Measurements from ENCODE around the gene MALAT1. TPM values are rescaled to one million over a fixed set of nuclear protein-coding genes. Genes with fewer than 3 reads are reported as not detected.
A peak's percentile ranks its signal among the peaks of the same experiment; 100 is the strongest.

The MALAT1 gene
- total RNA-seq, 1 experiment from 2014 or later, result 6,000 TPM

DNA sequence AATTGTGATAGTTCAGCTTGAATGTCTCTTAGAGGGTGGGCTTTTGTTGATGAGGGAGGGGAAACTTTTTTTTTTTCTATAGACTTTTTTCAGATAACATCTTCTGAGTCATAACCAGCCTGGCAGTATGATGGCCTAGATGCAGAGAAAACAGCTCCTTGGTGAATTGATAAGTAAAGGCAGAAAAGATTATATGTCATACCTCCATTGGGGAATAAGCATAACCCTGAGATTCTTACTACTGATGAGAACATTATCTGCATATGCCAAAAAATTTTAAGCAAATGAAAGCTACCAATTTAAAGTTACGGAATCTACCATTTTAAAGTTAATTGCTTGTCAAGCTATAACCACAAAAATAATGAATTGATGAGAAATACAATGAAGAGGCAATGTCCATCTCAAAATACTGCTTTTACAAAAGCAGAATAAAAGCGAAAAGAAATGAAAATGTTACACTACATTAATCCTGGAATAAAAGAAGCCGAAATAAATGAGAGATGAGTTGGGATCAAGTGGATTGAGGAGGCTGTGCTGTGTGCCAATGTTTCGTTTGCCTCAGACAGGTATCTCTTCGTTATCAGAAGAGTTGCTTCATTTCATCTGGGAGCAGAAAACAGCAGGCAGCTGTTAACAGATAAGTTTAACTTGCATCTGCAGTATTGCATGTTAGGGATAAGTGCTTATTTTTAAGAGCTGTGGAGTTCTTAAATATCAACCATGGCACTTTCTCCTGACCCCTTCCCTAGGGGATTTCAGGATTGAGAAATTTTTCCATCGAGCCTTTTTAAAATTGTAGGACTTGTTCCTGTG lies 3.9 kb downstream of the MALAT1 start:
- ATAC-seq (no peak), DNase-seq (ENCODE audit: low read depth, low spot score) (no peak)
- intact Hi-C loops (cut with micrococcal nuclease), result no loop called here
- POLR2A ChIA-PET, result interaction anchor here (0.6 to 26.7 kb wide), 7 partner anchors 8 to 483 kb away, joined by 3 to 1499 read pairs (median 8); partner anchors contain the start of genes NEAT1 and PCNX3
- H4K20me1 ChIP-seq (ENCODE audit: insufficient read depth), result peaks cover 70% of the 10 kb centered on the region
- no peaks in the 10 kb centered on the region for H3K9me3 ChIP-seq (ENCODE audit: control insufficient read depth in 1 of 2, insufficient read depth in 1 of 2, low read depth in 1 of 2, low read length in 2 of 2)
- H2AFZ ChIP-seq (ENCODE audit: low read depth, low read length, poor library complexity, severe bottlenecking), result no peak overlapping the region
- TF ChIP-seq POLR2AphosphoS5 (IDR thresholded peaks at IDR 0.05; ENCODE audit: low read depth, low read length) (peak; percentile 87), POLR2A (IDR thresholded peaks at IDR 0.05; ENCODE audit: borderline replicate concordance, extremely low read depth, insufficient read depth, insufficient read length) (peak; percentile 18)
- TF ChIP-seq, protein P1, sequence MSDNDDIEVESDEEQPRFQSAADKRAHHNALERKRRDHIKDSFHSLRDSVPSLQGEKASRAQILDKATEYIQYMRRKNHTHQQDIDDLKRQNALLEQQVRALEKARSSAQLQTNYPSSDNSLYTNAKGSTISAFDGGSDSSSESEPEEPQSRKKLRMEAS (IDR thresholded peaks at IDR 0.05), result no peak
- peak overlapping the region; percentile 57 to 79; a peak in 3 of 4 replicates for H3K4me3 ChIP-seq (replicated peaks in 1 of 2; ENCODE audit: low read depth in 1 of 2, low read length in 2 of 2)
- no peaks in the 10 kb centered on the region for H3K27me3 ChIP-seq (ENCODE audit: insufficient read depth, low read length)
- CTCF ChIA-PET, result interaction anchor here (0.9 to 1.3 kb wide), 3 partner anchors 10 to 228 kb away, joined by 3 read pairs; no protein-coding TSS in a partner anchor
- peak overlapping the region; percentile 93 for H3K9ac ChIP-seq (ENCODE audit: low read length)
- no TSS peak for BruUV-seq (replicated peaks)
- H3K79me2 ChIP-seq (ENCODE audit: insufficient read depth, low read length), result peaks cover 89% of the 10 kb centered on the region
- H3K36me3 ChIP-seq (ENCODE audit: control insufficient read depth in 1 of 2, insufficient read depth in 2 of 2, low read length in 2 of 2), result peaks cover 50 to 64% of the 10 kb centered on the region in 2 experiments
- RAD21 ChIA-PET (ENCODE audit: low non-redundant PET in 1 of 2, low total read pairs in 2 of 2, uncharacterized antibody in 2 of 2, unreplicated experiment in 2 of 2), result no interaction called here
- peak overlapping the region; percentile 98; the same call in 1 of the 2 replicates for H3K27ac ChIP-seq (ENCODE audit: low read depth, low read length)
- peak overlapping the region; percentile 85 for H3K4me2 ChIP-seq (ENCODE audit: low read length)
- peaks cover 43 to 90% of the 10 kb centered on the region in 2 experiments for H3K4me1 ChIP-seq (ENCODE audit: control insufficient read depth in 1 of 2, insufficient read depth in 2 of 2, low read length in 2 of 2)
- H3K9me2 ChIP-seq (ENCODE audit: insufficient read depth), result no peaks in the 10 kb centered on the region

DNA sequence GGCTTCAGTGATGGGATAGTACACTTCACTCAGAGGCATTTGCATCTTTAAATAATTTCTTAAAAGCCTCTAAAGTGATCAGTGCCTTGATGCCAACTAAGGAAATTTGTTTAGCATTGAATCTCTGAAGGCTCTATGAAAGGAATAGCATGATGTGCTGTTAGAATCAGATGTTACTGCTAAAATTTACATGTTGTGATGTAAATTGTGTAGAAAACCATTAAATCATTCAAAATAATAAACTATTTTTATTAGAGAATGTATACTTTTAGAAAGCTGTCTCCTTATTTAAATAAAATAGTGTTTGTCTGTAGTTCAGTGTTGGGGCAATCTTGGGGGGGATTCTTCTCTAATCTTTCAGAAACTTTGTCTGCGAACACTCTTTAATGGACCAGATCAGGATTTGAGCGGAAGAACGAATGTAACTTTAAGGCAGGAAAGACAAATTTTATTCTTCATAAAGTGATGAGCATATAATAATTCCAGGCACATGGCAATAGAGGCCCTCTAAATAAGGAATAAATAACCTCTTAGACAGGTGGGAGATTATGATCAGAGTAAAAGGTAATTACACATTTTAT lies 4.6 kb downstream of the MALAT1 start:
- H3K36me3 ChIP-seq (ENCODE audit: control insufficient read depth in 1 of 2, insufficient read depth in 2 of 2, low read length in 2 of 2), result peaks cover 50 to 64% of the 10 kb centered on the region in 2 experiments
- H3K9me3 ChIP-seq (ENCODE audit: control insufficient read depth in 1 of 2, insufficient read depth in 1 of 2, low read depth in 1 of 2, low read length in 2 of 2), result no peaks in the 10 kb centered on the region
- no peaks in the 10 kb centered on the region for H3K27me3 ChIP-seq (ENCODE audit: insufficient read depth, low read length)
- ATAC-seq (no peak), DNase-seq (ENCODE audit: low read depth, low spot score) (no peak)
- H3K9ac ChIP-seq (ENCODE audit: low read length), result peak overlapping the region; percentile 93
- H3K9me2 ChIP-seq (ENCODE audit: insufficient read depth), result no peaks in the 10 kb centered on the region
- ChIA-PET RAD21 (ENCODE audit: low non-redundant PET in 1 of 2, low total read pairs in 2 of 2, uncharacterized antibody in 2 of 2, unreplicated experiment in 2 of 2) (no interaction called here), POLR2A (interaction anchor here (0.6 to 26.7 kb wide), 8 partner anchors 15 to 237 kb away, joined by 4 to 1499 read pairs (median 10); partner anchors contain the start of genes CDC42EP2, NEAT1, PCNX3 and SLC25A45), CTCF (interaction anchor here (6.1 kb wide), 1 partner anchor 31 kb away, joined by 31 read pairs; no protein-coding TSS in a partner anchor)
- no TSS peak for BruUV-seq (replicated peaks)
- peak overlapping the region; percentile 83; the same call in 1 of the 2 replicates for H3K27ac ChIP-seq (ENCODE audit: low read depth, low read length)
- peaks cover 70% of the 10 kb centered on the region for H4K20me1 ChIP-seq (ENCODE audit: insufficient read depth)
- no peak overlapping the region for H2AFZ ChIP-seq (ENCODE audit: low read depth, low read length, poor library complexity, severe bottlenecking)
- TF ChIP-seq, protein P1 (IDR thresholded peaks at IDR 0.05), result no peak
- no peak for TF ChIP-seq CTCF (IDR thresholded peaks at IDR 0.05 in 2 of 3, conservative IDR thresholded peaks at IDR 0.05 in 1 of 3; ENCODE audit: borderline replicate concordance in 1 of 3, insufficient read depth in 1 of 3, low read depth in 2 of 3, low read length in 2 of 3)
- peak; percentile 18 for TF ChIP-seq POLR2AphosphoS5 (IDR thresholded peaks at IDR 0.05; ENCODE audit: low read depth, low read length)
- TF ChIP-seq POLR2A (IDR thresholded peaks at IDR 0.05; ENCODE audit: borderline replicate concordance, extremely low read depth, insufficient read depth, insufficient read length), result peak; percentile 28
- peak overlapping the region; percentile 57 to 79; a peak in 3 of 4 replicates for H3K4me3 ChIP-seq (replicated peaks in 1 of 2; ENCODE audit: low read depth in 1 of 2, low read length in 2 of 2)
- intact Hi-C loops (cut with micrococcal nuclease), result no loop called here
- peak overlapping the region; percentile 85 for H3K4me2 ChIP-seq (ENCODE audit: low read length)
- peaks cover 82% of the 10 kb centered on the region for H3K79me2 ChIP-seq (ENCODE audit: insufficient read depth, low read length)
- H3K4me1 ChIP-seq (ENCODE audit: control insufficient read depth in 1 of 2, insufficient read depth in 2 of 2, low read length in 2 of 2), result peaks cover 44 to 90% of the 10 kb centered on the region in 2 experiments

Measured in HCT116 (cell line).